ENCODE measurements around the gene CSNK1A1.

DNA sequence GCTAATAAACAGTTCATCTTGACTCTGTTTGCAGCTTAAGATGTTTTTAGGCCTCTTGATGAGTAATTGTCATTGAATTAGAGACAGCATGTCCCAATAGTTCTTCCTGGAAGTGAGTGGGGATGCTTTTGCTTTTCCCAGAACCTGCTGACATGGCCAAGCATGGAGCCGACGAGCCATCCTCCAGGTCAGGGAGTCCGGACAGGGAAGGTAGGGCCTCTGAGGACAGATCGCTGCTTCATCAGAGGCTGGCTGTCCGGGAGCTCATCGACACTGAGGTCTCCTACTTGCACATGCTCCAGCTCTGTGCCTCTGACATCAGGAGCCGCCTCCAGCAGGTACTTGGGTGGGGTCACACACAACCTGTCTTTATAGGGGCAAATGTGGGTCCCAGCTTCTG lies 46.4 kb upstream of the CSNK1A1 start:
- TF ChIP-seq ZNF274 (IDR thresholded peaks at IDR 0.05; ENCODE audit: low read depth, low read length) (no peak), YY1 (IDR thresholded peaks at IDR 0.05; ENCODE audit: insufficient read depth, insufficient read length) (no peak)

Measured in NT2/D1 (cell line).